GM12865 (cell line): Measurements from ENCODE around the gene ZNF385A.

Source experiments
- DNase-seq: peaks from one replicate; pipeline ENCODE4 v3.0.0; 2010; ENCODE audit warnings: low read depth
- H3K4me3 ChIP-seq: 2 replicates; pipeline ENCODE4 v1.5.1; 2011; ENCODE audit warnings: mild to moderate bottlenecking, low read depth, low read length, control low read depth
- CTCF ChIP-seq: IDR thresholded peaks from 2 replicates; pipeline ENCODE4 v1.5.1; 2011; ENCODE audit warnings: low read length, control low read depth, low read depth, inconsistent platforms; ENCODE audit not compliant: insufficient read depth; ENCODE audit errors: missing control alignments

ZNF385A gene

GRCh38 chr12:54420766-54421144 lies 36.2 kb upstream of the ZNF385A start:
- no peak for TF ChIP-seq CTCF
- no peak overlapping the region for H3K4me3 ChIP-seq
- no peak for DNase-seq

GRCh38 chr12:54419088-54419887 lies 34.8 kb upstream of the ZNF385A start, which contains the start of gene ITGA5:
ITGA5 (minus strand) TSS chr12:54419266; CDS start chr12:54419198, 68 bp downstream.
- no peak for TF ChIP-seq CTCF
- H3K4me3 ChIP-seq: peak within 1 kb of the TSS; percentile 38
- no peak for DNase-seq

GRCh38 chr12:54418441-54419087 lies 34.0 kb upstream of the ZNF385A start:
- DNase-seq: no peak
- TF ChIP-seq CTCF: no peak
- H3K4me3 ChIP-seq: peak overlapping the region; percentile 38

- TF ChIP-seq CTCF: no peak
- no peak for DNase-seq
- 0 out of 2 replicates have a peak overlapping the region, but pooled peaks have one; percentile 3 for H3K4me3 ChIP-seq
These were observed 33.3 kb upstream of the ZNF385A start for GRCh38 chr12:54417712-54418440.

GRCh38 chr12:54416687-54417603 lies 32.4 kb upstream of the ZNF385A start:
- no peak for DNase-seq
- TF ChIP-seq CTCF: no peak
- H3K4me3 ChIP-seq: no peak overlapping the region
